HEK293 (cell line): ENCODE measurements around the gene USP13.

Source experiments
- GLIS2 ChIP-seq: fragments of 450-650 bp; formaldehyde crosslinking; IDR thresholded peaks from 2 replicates; pipeline ENCODE4 v1.5.1; 2016; ENCODE audit warnings: missing biosample characterization, missing genetic modification characterization
- KLF10 ChIP-seq: fragments of 450-650 bp; IDR thresholded peaks from 2 replicates; pipeline ENCODE4 v1.5.1; 2018; ENCODE audit warnings: missing biosample characterization, mild to moderate bottlenecking, missing genetic modification characterization
- ZFP41 ChIP-seq: fragments of 450-650 bp; formaldehyde crosslinking; IDR thresholded peaks from 2 replicates; pipeline ENCODE4 v1.5.1; 2016; ENCODE audit warnings: missing biosample characterization, missing genetic modification characterization, borderline replicate concordance
- ZNF24 ChIP-seq: fragments of 450-650 bp; formaldehyde crosslinking; IDR thresholded peaks from 2 replicates; pipeline ENCODE4 v1.5.1; 2016; ENCODE audit warnings: missing biosample characterization, missing genetic modification characterization
- ZNF274 ChIP-seq, 2 experiments: fragments of 200-500 bp in 1 of 2; fragments of 450-650 bp in 1 of 2; sonication (Bioruptor generic) in 1 of 2; formaldehyde crosslinking in 1 of 2; IDR thresholded peaks; 2 replicates each; pipeline versions ENCODE4 v1.5.1 to v1.6.1; 2014 to 2016; ENCODE audit warnings: borderline replicate concordance in 1 of 2, inconsistent platforms in 1 of 2, low read length in 1 of 2, missing biosample characterization in 1 of 2, missing genetic modification characterization in 1 of 2
- TF ChIP-seq, protein P1 (sequence below): fragments of 450-650 bp; formaldehyde crosslinking; IDR thresholded peaks from 2 replicates; pipeline ENCODE4 v1.5.1; 2016; ENCODE audit warnings: missing biosample characterization, missing genetic modification characterization

DNA sequence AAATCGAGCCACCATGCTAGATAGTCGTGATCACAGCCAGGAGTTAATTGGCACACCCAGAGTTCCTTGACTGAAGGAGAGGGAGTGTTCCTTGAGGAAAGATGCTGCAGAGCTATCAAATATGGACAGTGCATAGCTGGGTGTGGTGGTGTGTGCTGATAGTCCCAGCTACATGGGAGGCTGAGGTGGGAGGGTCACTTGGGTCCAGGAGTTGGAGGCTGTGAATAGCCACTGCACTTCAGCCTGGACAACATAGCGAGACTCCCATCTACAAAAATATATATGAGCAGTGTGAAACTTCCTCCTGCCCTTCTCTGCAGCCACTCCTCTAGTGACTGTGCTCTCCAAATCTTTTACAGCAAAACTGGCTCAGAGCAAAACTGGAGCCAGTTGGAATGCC lies 10.0 kb upstream of the USP13 start:
- TF ChIP-seq KLF10 (tag by site-specific recombination): no peak
- TF ChIP-seq, protein P1, sequence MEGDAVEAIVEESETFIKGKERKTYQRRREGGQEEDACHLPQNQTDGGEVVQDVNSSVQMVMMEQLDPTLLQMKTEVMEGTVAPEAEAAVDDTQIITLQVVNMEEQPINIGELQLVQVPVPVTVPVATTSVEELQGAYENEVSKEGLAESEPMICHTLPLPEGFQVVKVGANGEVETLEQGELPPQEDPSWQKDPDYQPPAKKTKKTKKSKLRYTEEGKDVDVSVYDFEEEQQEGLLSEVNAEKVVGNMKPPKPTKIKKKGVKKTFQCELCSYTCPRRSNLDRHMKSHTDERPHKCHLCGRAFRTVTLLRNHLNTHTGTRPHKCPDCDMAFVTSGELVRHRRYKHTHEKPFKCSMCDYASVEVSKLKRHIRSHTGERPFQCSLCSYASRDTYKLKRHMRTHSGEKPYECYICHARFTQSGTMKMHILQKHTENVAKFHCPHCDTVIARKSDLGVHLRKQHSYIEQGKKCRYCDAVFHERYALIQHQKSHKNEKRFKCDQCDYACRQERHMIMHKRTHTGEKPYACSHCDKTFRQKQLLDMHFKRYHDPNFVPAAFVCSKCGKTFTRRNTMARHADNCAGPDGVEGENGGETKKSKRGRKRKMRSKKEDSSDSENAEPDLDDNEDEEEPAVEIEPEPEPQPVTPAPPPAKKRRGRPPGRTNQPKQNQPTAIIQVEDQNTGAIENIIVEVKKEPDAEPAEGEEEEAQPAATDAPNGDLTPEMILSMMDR (tag by site-specific recombination): no peak
- no peak for TF ChIP-seq ZNF24
- TF ChIP-seq ZNF274 (IDR thresholded peaks at IDR 0.05; ENCODE audit: low read length): no peak
- no peak for TF ChIP-seq ZNF274 (tag by site-specific recombination; IDR thresholded peaks at IDR 0.05; ENCODE audit: borderline replicate concordance)
- no peak for TF ChIP-seq GLIS2 (tag by site-specific recombination)
- TF ChIP-seq ZFP41: no peak
